NCI-H128 (cell line): ENCODE measurements around the gene GPS1.

Experiments used
- DNase-seq: peaks from one replicate; lab custom pipeline; 2025; ENCODE audit not compliant: unreplicated experiment; lab: John Stamatoyannopoulos, UW

The GPS1 gene

GRCh38 chr17:82051776-82052637 is at the start of gene GPS1, which contains the start of gene RFNG:
Gene GPS1 (plus strand): TSS chr17:82051898. CDS start chr17:82051932, 34 bp downstream.
Gene RFNG (minus strand): TSS chr17:82051811. CDS start chr17:82051766, 45 bp downstream.
- no peak for DNase-seq

- DNase-seq = no peak
These were observed 48.0 kb upstream of the GPS1 start for GRCh38 chr17:82003411-82004381.

DNA sequence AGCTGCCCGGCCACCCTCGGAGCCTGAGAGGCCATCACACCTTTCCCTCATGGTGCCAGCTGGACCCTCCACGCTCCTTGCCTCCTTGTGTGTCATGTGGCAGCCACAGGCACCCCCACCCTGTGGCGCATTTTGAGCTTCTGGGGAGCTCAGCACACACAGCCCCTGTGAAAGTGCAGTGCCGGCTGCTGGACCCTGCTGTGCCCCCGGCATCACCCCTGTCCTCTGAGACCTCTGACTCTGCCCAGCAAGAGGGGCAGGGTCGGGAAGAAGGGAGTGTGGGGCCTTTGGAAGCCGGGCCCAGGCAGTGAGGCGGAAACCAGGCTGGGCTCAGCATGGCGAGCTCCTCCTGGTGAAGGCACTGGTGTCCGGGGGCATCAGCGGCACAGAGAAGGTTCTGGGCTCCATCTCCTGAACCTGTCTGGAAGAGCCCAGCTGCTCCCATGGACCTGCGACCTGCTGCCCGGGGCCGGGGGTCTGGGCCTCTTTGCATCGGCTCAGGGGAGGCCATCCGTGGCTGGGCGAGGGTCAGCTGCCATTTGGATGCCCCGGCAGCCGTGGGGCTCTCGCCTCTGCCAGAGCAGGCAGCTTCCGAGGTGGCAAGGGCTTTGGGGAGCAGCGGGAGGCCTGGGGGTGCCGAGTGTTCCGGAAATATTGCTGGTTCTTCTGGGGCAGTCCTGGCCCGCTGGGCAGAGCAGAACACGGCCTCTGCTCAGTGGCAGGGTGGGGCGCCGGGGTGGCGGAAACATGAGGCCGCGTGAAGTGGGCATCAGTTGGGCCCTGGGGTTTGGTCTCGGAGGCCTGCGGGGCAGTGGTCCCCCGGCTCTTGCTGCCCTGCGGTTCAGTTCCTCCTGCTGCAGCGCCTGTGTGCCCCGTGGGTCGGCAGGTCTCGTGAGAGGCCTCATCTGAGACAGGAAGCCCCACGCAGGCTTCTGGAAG is 46.9 kb upstream of the GPS1 start:
- DNase-seq = no peak

DNA sequence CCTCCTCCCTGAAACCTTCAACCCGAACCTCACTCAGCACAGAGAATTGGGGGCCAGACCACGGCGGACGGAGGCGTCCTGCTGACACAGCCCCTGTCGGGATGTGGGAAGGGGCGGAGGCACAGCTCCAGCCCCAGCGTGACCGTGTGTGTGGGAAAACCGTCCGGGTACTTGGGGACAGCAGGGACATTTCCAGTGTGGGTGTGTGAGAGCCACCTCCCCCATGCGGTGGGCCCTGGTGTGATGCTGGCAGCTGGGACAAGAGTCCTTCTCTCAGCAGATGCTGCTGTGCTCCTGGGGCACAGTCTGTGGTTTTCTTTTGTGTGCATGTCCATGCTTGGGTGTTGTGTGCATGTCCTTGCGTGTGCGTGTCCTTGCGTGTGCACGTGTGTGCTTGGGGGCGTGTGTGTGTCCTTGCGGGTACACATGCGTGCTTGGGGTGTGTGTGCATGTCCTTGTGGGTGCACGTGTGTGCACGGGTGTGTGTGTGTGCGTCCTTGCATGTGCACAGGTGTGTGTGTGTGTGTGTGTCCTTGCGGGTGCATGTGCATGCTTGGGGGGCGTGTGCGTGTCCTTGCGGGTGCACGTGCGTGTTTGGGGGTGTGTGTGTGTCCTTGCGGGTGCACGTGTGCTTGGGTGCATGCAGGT is 45.9 kb upstream of the GPS1 start:
- DNase-seq = no peak

GRCh38 chr17:82006468-82007227 is 45.0 kb upstream of the GPS1 start:
- DNase-seq = no peak

GRCh38 chr17:82007228-82007494 is 44.5 kb upstream of the GPS1 start:
- no peak for DNase-seq

DNA sequence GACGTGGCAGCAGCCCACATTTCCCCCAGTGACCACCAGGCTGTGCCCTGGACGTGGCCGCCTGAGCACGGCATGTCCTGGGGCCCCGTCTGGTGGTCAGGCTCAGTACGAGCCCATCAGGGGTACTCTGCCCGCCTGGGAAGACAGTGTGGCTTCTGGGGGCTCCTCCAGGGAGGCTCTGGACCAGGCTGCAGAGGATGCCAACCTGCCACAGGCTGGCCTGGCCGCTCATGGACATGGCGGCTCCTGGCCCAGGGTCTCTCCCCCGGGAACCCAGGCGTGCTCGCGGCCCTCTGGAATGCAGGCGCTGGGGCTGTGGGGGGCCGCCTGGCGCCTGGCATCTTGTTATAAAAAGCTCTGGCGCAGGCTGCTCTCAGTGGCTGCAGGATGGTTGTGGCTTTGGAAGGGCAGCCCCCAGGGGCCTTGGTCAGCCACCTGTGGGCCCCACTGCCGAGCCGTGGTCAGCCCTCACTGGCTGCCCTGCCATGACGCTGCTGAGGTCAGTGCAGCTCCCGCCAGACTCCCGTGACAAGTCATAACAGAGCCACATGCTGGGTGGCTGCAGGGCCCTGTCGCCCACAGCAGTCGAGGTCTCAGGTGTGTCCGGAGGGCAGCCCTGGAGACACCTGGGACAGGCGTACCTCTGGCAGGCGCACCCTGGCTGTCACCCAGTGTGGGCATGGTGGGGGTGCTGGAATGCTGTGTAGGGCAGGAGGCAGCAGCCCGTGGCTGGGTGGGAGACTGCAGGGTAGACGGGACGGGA is 44.0 kb upstream of the GPS1 start:
- DNase-seq = no peak

GRCh38 chr17:82008258-82008940 is 43.3 kb upstream of the GPS1 start:
- DNase-seq = no peak

GRCh38 chr17:82008941-82009405 is 42.7 kb upstream of the GPS1 start:
- DNase-seq = no peak

DNA sequence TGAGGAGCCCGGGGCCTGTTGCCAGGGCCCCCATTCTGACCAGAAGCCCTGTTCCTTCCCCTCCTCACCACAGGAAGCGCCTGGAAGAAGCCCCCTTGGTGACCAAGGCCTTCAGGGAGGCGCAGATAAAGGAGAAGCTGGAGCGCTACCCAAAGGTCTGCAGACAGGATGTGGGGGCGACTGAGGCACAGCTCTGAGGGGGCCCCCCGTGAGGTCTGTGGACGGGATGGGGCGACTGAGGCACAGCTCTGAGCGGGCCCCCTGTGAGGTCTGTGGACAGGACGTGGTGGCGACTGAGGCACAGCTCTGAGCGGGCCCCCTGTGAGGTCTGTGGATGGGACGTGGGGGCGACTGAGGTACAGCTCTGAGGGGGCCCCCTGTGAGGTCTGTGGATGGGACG is 42.3 kb upstream of the GPS1 start:
- DNase-seq = no peak

GRCh38 chr17:82010575-82011525 is 40.8 kb upstream of the GPS1 start:
- no peak for DNase-seq

- no peak for DNase-seq
These were observed 40.0 kb upstream of the GPS1 start for GRCh38 chr17:82011617-82012187.

- no peak for DNase-seq
These were observed 39.4 kb upstream of the GPS1 start for GRCh38 chr17:82012261-82012639.

DNA sequence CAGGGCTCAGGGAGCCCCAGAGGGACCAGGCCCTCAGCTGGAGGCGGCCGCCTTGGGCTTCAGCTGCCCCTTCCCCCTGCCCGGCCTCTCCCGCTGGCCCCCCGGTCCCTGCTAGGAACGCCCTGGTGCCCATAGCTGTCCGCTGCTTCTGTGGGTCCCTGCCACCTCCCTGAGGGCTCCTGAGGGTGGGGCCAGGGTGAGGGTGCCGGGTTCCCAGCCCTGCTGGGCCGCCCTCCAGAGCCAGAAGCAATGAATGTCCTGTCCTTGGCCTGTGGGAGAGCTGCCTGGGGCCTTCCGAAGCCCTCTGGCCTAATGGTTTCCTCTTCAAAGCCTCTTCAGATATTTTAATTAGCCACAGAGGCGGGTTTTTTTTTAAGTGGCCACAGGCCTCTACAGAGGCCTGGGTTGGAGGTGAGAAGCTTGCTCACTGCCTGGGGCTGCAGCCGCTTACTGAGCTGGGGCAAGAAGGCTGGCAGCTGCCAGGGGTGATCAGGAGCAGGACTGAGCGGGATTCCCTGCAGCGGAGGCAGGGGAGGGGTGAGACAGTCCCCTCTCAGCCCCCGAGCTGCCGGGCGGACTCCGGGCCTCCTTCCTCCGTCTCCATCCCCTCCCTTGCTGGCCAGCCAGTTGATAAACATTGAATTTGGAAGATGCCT is 38.9 kb upstream of the GPS1 start:
- no peak for DNase-seq

DNA sequence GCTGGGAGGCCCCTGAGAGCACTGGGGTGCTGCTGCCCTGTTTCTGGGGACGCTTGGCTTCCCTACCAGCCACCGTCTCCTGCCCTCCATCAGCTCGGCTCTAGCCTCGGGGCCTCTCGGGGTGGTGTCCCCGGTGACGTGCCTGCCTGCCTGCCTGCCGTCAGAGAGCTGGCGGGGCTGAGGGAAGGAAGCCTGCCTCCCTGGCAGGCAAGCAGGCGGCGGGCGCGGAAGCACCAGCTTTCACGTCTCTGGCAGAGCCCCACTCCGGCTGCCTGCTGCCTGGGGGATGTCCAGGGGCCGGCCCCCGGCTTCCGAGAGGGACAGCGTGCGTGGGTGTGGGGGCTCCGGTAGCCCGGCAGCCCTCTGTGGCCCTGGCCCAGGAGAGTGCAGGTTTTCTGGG is 38.4 kb upstream of the GPS1 start:
- DNase-seq = no peak

DNA sequence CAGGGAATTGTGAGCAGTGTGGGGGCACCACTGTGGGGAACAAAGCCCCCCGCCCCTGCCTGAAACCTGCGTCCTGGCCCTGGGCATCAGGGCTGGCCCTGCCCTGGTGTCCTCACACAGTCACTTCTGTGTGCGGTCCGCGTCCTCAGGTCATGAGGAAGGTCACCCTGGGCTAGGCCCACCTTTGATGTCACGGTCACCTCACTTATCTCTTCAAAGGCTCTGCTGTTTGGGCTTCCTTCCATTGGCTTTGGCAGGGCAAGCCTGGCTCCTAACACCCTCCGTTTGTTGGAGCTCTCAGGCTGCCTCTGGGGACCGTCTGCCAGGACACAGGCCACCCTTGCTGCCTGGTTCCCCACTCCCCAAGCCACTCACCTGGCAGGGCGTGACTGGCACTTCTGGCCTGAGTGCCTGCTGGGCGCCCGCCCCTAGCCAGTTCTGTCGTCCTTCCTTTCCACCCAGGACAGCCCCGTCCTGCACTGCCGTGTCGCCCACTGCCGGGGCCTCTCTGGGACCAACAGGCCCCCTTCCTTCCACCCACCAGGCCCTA is 37.9 kb upstream of the GPS1 start:
- no peak for DNase-seq
